ENCODE data around the gene SEMA3G.

Gene SEMA3G

DNA sequence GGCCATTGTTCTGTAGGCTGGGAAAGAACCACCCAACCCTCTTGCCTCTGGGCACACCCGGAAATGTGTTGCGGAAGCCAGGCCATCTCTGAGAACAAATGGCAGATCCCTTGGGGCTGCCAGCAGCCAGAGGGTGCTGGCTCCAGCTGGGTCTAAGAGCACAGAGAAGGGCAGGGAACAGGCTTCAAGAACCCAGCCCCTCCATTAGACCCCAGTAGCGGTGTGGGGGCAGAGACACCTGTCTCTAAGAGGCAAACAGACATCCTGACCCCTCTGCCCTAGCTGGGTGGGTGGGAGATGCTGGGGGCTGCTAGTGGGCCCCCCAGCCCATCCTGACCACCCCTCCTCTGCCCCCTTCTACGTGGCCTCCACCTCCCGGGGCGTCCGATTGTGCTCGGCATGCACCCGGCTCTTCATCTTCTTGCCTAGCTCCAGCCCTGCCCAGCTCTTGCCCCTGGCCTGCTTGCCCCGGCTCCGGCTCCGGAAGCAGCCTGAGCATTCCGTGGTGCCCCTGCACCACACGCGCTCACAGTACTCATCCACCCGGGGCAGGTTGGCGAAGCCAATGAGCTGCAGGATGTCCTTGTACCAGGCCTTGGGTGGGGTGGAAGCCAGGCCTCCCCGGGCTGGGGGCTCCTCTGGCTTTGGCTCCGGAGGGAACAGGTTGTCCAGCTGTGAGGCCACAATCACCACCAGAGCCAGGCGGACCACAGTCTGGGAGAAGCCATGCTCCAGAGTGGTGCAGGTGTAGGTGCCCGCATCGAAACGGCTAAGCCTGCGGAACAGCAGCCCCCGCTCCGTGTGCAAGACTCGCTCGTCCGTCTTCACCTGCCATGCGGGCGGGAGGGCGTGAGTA is 9.4 kb downstream of the SEMA3G start:
- no peak for FAIRE-seq
- TF ChIP-seq CTCF (IDR thresholded peaks at IDR 0.05; ENCODE audit: insufficient read depth, missing control alignments) = no peak
- DNase-seq (ENCODE audit: insufficient read length, low spot score) = no peak

- DNase-seq (ENCODE audit: insufficient read length, low spot score) = no peak
- FAIRE-seq = no peak
- no peak for TF ChIP-seq CTCF (IDR thresholded peaks at IDR 0.05; ENCODE audit: insufficient read depth, missing control alignments)
These were observed 10.3 kb downstream of the SEMA3G start for GRCh38 chr3:52434491-52435115.

GRCh38 chr3:52433996-52434479 is 10.9 kb downstream of the SEMA3G start:
- TF ChIP-seq CTCF (IDR thresholded peaks at IDR 0.05; ENCODE audit: insufficient read depth, missing control alignments) = no peak
- DNase-seq (ENCODE audit: insufficient read length, low spot score) = no peak
- no peak for FAIRE-seq

DNA sequence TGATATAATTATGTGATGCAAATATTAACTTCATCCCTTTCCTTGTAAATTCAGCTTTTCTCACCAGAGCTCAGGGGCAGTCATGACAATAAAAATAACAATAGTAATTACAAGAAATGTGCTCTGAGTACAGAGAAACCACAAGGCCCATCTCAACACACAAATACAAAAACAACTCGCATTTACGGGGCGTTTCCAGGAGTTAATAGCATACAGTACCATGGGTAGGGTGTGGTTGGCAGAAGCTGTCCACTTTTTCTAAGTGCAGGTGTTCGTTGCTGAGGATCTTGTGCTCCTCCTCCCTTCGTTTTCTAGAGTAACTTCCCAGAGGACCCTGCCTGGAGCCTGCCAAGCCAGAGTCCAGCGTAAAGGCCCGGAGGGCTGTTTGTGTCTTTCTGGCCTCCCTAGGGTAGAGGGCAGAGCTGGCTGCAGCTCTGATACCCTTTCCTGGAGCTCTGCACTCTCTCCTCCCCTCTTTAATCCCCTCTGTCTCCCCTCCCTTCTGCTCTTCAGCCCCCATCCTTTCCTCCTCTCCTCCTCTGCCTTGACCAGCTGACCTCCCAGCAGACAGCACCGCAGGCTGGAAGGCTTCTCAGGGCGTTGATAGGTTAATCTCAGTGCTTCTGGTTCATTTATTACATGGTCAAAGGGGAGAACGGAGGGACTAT is 11.4 kb downstream of the SEMA3G start:
- FAIRE-seq = no peak
- DNase-seq (ENCODE audit: insufficient read length, low spot score) = no peak
- TF ChIP-seq CTCF (IDR thresholded peaks at IDR 0.05; ENCODE audit: insufficient read depth, missing control alignments) = no peak

GRCh38 chr3:52432691-52433141 is 12.2 kb downstream of the SEMA3G start:
- FAIRE-seq (no peak), DNase-seq (ENCODE audit: insufficient read length, low spot score) (no peak)
- TF ChIP-seq CTCF (IDR thresholded peaks at IDR 0.05; ENCODE audit: insufficient read depth, missing control alignments) = no peak

- no peak for DNase-seq (ENCODE audit: insufficient read length, low spot score)
- no peak for TF ChIP-seq CTCF (IDR thresholded peaks at IDR 0.05; ENCODE audit: insufficient read depth, missing control alignments)
- FAIRE-seq = no peak
These were observed 12.7 kb downstream of the SEMA3G start for GRCh38 chr3:52432225-52432624.
